Activated CD8-positive, alpha-beta memory T cell treated with anti-CD3 and anti-CD28 coated beads, Interleukin-2, amount 50 U/mL, for 24 hours (primary cell): ENCODE measurements around the gene RPS6KA2.
"Not testable (repeated sequence)": the region's sequence is repeated elsewhere in the genome, so short reads cannot be mapped to it uniquely, and the experiment has no call there.

ENCODE experiments used
- DNase-seq: peaks from one replicate; pipeline ENCODE4 v3.0.0-alpha.2; 2020; ENCODE audit errors: extremely low read depth

RPS6KA2 gene

DNA sequence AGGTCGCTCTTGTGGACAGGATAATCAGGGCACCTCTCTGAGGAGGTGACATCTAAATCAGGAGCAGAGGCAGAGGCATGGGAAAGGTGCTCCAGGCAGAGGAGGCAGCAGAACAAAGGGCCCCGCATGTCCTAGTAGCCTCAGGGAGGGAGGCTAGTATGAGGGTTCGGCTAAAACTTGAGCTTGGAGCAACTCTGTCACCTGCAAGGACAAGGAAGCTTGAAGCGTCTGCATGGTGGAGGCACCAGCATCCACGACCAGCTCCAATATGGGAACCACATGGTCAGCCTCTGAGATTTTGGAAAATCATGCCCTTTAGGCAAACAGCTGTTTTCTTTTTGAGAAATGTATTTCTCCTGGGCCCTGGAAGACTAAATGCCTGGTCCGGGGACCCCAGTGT lies 231.3 kb downstream of the RPS6KA2 start:
- DNase-seq: no peak

GRCh38 chr6:166395351-166395750 lies 231.7 kb downstream of the RPS6KA2 start:
- no peak for DNase-seq

- DNase-seq: no peak
Observed at GRCh38 chr6:166394036-166394892, 232.8 kb downstream of the RPS6KA2 start.

GRCh38 chr6:166393535-166393823 lies 233.6 kb downstream of the RPS6KA2 start:
- DNase-seq: no peak

DNA sequence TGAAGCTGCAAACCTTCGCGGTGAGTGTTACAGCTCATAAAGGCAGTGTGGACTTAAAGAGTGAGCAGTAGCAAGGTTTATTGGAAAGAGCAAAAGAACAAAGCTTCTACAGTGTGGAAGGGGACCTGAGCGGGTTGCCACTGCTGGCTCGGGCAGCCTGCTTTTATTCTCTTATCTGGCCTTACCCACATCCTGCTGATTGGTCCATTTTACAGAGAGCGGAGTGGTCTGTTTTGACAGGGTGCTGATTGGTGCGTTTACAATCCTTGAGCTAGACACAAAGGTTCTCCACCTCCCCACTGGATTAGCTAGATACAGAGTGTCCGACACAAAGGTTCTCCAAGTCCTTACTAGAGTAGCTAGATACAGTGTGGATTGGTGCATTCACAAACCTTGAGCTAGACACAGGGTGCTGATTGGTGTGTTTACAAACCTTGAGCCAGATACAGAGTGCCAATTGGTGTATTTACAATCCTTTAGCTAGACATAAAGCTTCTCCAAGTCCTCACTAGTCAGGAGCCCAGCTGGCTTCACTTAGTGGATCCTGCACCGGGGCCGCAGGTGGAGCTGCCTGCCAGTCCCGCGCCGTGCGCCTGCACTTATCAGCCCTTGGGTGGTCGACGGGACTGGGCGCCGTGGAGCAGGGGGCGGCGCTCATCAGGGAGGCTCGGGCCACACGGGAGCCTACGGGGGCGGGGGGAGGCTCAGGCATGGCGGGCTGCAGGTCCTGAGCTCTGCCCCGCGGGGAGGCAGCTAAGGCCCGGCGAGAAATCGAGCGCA lies 234.1 kb downstream of the RPS6KA2 start:
- not testable (repeated sequence) for DNase-seq

- no peak for DNase-seq
Observed at GRCh38 chr6:166389119-166389518, 237.9 kb downstream of the RPS6KA2 start.

DNA sequence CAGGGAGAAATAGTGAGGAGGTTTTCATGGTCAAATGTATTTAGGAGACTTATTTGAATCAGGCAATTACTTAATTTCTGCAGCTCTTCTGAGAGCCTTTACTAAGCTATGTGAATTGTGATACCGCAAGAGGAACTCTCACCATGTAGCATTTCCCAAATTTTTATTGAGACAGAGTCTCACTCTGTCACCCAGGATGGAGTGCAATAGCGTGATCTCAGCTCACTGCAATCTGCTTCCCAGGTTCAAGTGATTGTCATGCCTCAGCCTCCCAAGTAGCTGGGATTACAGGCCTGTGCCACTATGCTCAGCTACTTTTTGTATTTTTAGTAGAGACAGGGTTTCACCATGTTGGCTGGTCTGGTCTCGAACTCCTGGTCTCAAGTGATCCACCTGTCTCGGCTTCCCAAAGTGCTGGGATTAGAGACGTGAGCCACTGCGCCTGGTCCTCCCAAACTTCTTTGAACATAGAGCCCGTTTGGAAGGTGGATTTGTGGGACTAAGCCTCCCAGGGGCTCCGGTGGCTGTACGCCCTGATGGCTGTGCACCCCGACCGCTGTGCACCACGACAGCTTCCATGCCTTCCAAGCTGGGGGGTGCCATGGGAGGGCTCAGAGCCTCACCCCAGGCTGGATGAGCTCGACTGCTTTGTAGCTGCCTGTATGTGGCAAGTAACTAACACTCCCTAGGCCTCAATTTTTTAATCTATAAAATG lies 238.6 kb downstream of the RPS6KA2 start:
- no peak for DNase-seq

DNA sequence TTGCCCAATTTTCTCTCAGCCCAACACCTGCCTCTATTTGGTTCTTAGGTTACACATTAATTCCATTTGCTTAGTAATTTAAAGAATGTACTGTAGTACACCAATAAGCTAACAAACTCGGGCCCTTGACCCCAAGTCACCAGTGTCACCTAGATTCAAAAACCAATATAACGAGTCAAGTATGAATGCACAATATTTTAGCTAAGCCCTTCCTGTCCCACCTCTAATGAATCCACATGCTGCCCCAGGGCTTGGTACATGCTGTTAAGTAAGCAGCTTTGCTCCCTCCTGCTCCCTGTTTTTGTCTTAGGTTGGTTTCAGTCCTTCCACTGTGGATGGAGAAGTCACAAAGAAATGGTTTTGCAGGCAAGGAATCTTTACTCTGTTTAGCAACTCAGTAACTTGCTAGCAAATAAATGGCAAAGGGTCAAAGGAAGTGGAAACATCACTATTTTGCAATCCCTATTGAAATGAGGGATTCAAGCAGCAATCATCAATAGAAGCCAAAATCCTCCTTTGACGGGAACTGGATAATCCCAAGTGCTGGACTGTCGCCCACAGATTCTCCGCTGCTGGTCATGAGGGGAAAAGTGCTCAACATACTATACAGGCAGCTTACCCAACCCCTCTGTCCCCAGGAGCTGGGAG lies 239.3 kb downstream of the RPS6KA2 start:
- no peak for DNase-seq

GRCh38 chr6:166387098-166387497 lies 240.0 kb downstream of the RPS6KA2 start:
- not testable (repeated sequence) for DNase-seq

DNA sequence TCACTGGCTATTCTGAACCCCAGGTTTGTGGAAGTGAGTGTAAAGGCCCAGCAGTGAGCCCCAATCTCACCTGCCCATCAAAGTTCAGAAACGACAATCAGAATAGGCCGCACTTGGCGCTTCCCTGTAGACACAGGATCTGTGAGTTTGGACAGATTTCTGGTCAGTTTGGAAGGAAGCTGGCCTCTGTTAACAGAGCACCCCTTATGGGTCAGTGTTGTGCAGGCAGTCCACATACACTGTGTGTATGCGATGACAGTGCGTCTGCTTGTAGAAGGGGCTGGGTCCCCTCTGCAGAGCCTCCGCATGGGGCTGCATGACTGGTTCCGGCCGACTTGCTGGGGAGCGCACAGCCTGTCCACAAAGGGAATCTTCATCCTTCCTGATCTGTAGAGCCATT lies 240.9 kb downstream of the RPS6KA2 start:
- DNase-seq: no peak

- DNase-seq: not testable (repeated sequence)
Observed at GRCh38 chr6:166383802-166384363, 243.2 kb downstream of the RPS6KA2 start.

GRCh38 chr6:166382933-166383801 lies 243.9 kb downstream of the RPS6KA2 start, which contains the start of gene MPC1:
TSS of gene MPC1 (minus strand) at chr6:166382940. CDS start at chr6:166382876, 64 bp downstream.
- peak; percentile 80 for DNase-seq

DNA sequence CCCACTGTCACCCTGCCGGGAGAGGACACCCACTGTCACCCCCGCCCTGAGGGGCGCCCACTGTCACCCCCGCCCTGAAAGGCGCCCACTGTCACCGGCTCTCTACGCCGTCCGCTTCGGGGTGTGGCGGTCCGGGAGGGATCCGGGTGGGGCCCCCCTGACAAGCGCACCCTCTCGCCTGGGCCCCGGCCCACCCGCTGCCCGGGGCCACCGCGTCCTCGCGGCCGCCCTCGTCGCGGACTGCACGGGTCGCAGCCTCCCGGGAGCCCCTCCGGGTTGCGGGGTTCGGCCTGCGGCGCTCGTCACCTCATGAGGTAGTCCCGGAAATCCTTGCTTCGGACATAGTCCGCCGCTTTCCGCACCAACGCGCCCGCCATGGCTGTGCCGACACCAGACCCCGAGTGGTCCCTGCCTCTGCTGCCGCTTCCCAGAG lies 244.5 kb downstream of the RPS6KA2 start:
- no peak for DNase-seq

DNA sequence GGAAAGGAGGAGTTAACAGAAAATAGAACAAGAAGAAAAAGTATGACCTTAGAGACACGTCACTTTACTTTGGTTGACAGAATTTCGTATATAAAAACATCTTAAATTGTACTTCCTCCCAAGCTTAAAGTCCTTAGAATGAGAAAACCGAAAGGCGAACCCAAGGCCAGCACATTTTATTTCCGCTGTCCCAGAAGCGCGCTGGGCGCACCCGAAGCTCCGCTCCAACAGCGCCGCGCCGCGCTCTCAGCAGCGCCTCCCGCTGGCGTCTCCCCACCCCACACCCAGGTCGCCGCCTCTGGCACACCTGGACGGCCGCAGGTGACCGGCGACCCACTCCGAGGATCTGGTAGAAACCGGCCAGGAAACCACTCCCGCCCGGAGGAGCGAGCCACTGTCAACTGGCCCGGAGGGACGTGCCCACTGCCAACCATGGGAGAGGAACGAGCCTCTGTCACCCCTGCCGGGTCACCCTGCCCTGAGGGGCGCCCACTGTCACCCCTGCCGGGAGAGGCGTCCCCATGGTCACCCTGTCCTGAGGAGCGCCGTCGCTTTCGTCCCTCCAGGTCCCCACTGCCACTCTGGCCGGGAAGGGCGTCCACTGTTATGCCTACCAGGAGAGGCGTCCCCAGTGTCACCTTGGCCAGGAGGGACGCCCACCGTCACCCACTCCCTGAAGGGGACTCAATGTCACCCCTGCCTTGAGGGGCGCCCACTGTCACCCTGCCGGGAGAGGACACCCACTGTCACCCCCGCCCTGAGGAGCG lies 245.1 kb downstream of the RPS6KA2 start:
- DNase-seq: peak; percentile 20

- DNase-seq: no peak
Observed at GRCh38 chr6:166381381-166381732, 245.7 kb downstream of the RPS6KA2 start.

DNA sequence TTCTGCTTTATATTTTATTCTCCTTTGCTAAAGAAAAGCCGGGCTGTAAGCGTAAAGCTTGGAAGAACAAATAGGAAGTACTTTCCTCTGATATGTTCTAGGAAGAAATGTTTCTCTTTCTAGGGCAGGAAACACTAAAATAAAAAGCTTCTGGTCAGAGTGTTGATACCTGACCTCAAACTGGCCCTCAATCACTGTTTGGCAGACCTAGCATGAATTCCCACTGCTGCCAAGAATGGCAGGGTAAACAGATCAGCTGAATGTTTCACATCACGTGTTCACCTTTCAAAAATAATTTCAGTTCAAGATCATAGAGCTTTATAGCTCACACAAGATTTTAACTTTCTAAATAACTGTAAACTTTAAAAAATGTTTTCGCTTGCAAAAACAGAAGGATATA lies 247.3 kb downstream of the RPS6KA2 start:
- no peak for DNase-seq

DNA sequence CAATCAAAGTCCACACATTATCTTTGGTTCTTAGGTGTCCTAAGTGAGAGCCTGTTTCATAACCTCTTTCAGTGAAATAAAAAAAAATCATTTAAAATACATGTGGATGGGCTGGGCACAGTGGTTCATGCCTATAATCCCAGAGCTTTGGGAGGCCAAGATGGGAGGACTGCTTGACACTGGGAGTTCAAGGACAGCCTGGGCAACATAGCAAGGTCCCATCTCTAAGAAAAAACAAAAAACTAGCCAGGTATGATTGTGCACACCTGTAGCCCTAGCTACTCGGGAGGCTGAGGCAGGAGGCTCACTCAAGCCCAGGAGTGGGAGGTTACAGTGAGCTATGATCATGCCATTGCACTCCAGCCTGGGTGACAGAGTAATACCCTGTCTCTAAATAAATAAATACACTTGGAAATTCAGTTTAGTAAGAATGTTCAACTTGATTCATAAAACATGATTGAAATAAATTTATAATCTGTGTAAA lies 247.9 kb downstream of the RPS6KA2 start:
- DNase-seq: no peak

DNA sequence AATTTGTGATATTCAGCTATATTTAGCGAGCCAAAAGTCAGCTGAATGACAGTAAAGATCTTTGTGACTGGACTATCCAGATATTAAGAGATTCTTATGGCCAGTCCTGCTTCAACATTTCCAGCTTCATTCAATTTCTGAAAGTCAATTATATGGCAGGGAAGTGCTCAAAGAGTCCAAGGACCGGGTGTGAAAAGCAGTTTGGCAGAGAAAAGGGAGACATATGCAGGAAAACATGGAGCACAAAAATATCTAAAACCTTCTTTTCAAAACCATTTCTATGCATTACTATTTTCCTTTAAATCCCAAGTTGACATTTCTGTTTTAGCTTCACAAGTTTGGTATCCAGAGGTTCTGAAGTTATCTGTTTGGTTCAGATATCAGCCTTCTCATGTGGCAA lies 249.3 kb downstream of the RPS6KA2 start:
- no peak for DNase-seq

- no peak for DNase-seq
Observed at GRCh38 chr6:166375013-166375412, 252.0 kb downstream of the RPS6KA2 start.

DNA sequence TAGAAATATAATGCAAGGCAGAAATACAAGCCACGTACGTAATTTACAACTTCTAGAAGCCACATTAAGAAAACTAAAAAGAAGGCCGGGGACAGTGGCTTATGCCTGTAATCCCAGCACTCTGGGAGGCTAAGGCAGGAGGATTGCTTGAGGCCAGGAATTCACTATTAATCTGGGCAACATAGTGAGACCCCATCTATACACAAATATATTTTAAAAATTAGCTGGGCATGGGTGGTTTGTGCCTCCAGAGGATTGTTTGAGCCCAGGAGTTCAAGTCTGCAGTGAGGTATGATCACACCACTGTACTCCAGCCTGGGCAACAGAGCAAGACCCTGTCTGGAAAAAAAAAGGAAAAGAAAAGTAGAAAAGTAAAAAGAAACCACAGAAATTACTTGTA lies 256.6 kb downstream of the RPS6KA2 start:
- no peak for DNase-seq
